RPMI7951 (cell line): ENCODE results near the gene TSNAXIP1. TPM values are rescaled to one million over a fixed set of nuclear protein-coding genes. Genes with fewer than 3 reads are reported as not detected.

ENCODE experiments used
- DNase-seq: peaks from one replicate; pipeline ENCODE4 v3.0.0-alpha.2; 2012; ENCODE audit warnings: low read depth
- total RNA-seq: library from RNA; depleted of rRNA; stranded (reverse); fragments of >200 nt; shearing (Covaris generic); gene quantifications from 2 replicates; pipeline ENCODE4 v1.2.3, GENCODE V29; 2014

The TSNAXIP1 gene
- total RNA-seq, 1 experiment from 2014 or later = not detected

DNA sequence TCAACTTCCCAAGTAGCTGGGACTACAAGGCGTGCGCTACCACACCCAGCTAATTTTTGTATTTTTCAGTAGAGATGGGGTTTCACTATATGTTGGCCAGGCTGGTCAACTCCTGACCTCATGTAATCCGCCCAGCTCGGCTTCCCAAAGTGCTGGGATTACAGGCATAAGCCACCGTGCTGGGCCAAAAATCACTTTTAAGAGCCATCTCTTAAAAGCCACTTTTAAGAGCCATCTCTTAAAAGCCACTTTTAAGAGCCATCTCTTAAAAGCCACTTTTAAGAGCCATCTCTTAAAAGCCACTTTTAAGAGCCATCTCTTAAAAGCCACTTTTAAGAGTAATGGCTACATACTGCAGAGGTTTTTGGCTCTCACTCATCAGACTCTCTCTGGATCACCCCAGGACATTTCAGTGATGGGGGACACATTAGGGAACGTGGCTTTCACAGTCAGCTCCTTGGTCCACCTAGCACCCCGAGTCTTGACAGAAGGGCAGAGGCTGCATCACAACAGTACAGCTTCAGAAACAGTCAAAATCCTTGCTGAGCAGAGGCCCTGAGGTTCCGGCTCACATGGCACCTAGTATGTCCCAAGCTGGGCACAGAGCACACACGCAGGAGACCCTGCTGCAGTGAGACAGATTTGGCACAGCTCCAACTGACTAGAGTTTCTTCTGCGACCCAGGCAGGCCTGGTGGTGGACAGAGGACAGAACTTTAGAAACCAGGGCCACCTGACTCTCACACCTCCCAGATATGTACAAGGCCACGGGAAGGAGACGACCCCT, 23.9 kb upstream of the TSNAXIP1 start:
- DNase-seq = no peak

DNA sequence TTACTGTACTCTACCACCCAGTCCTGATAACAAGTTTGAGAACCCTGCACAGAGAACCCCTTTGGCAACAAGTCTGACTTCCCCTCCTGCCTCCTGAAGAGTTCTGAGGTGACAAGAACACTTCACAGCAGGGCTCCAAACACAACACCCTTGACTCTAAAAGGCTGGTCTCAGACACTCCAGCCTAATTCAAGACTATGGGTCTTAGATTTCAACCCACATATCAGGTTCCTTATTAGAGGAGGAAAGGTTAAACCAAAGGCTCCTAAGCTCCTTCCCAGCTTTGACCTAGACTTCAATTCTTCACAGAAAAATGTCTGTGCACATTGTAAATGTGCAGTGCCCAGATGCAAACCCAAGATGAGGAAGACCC, 23.4 kb upstream of the TSNAXIP1 start:
- DNase-seq = no peak

GRCh38 chr16:67786491-67786890, 20.2 kb upstream of the TSNAXIP1 start:
- DNase-seq = no peak

DNA sequence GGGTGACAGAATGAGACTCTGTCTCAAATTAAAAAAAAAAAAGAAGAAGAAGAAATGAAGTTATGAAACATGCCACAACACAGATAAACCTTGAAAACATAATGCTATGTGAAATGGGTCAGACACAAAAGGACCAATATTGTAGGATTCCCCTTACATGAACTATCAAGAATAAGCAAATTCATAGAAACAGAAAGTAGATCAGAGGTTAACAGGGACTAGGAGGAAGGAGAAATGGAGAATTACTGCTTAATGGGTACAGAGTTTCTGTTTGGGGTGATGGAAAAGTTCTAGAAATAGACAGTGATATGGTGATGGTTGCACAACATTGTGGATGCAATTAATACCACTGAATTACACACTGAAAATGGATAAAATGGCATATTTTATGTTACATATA, 16.6 kb upstream of the TSNAXIP1 start:
- no peak for DNase-seq

DNA sequence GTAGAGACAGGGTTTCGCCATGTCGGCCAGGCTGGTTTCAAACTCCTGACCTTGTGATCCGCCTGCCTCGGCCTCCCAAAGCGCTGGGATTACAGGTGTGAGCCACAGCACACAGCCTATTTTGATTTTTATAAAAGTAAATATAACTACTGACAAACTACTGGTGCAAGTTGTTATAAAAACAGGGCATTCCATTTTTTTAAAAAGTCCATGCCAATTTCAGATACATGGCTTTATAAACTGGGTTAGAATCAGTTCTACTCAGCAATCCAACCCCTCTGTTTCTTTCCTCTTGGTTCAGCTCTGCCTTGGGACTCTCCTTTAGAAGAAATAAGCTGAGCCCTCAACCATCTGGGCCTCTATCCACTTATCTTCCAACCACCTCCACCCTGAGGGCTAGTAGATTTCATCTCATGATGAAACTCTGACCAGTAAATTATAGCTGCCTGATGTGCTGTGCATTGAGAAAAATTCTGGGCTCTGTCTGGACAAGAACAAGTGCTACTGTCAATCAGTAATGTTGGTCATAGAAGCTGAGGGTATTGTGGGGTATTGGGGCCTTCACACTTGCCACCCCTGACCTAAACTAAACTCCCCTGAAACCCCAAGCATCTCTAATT, 10.5 kb upstream of the TSNAXIP1 start:
- DNase-seq = no peak

GRCh38 chr16:67800338-67800926, 6.3 kb upstream of the TSNAXIP1 start:
- DNase-seq = no peak

- no peak for DNase-seq
Observed at GRCh38 chr16:67801241-67801640, 5.4 kb upstream of the TSNAXIP1 start.

- no peak for DNase-seq
Observed at GRCh38 chr16:67801883-67802282, 4.8 kb upstream of the TSNAXIP1 start.

- DNase-seq = no peak
Observed at GRCh38 chr16:67803894-67804293, 2.8 kb upstream of the TSNAXIP1 start.

DNA sequence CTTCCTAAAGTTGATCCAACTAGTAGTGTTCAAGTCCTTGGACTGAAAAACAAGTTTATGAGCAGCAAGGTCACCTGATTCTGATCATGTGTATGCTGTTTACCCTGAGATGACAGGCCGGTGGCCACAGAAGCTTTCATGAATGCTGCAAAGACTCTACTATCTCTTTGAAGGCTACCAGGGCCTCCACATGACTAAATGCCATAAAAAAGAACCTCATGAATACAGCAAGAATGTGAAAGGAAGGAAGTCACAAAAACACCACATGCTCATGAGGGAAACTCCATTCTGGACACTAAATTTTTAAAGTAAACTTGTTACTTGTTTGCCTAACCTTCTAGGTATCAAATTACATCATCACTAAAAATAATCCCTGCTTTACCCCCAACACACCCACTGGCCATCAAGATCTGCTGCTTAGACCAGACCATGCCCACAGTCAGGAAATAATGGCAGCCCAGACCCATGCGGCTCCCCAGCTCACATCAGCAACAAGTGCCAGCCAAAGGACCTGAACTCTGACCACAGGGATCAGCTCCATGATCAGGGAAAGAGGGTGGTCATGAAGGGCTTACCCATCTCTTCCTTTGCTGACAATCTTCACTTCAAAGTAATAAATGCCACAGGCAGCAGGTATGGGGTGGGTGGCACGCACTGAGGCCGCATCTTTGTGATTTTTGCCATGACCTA, 1.7 kb upstream of the TSNAXIP1 start:
- DNase-seq = no peak

- DNase-seq = no peak
Observed at GRCh38 chr16:67805718-67806427, 816 bp upstream of the TSNAXIP1 start.

GRCh38 chr16:67807148-67807682, 526 bp downstream of the TSNAXIP1 start:
- DNase-seq = no peak

- DNase-seq = no peak
Observed at GRCh38 chr16:67811899-67812298, 5.2 kb downstream of the TSNAXIP1 start.

DNA sequence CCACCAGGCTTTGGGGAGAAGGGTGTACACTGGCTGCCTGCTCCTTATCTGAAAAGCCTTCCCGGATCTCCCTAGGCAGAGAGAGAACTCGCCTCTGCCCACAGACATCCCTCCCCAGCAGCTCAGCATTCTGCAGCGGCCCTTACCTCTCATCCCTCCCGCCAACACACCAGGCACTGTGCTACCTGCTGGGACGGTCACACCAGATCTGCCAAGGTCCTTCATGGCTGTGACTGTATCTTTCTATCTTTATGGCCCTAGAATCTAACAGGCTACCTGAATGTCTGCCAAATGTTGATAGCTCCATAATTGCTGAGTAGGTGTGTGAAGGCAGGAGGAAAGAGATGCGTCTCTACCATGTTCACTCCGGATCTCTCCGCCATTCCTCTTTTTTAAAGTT, 7.9 kb downstream of the TSNAXIP1 start:
- DNase-seq = no peak

GRCh38 chr16:67820608-67821259, 14.0 kb downstream of the TSNAXIP1 start:
- no peak for DNase-seq

DNA sequence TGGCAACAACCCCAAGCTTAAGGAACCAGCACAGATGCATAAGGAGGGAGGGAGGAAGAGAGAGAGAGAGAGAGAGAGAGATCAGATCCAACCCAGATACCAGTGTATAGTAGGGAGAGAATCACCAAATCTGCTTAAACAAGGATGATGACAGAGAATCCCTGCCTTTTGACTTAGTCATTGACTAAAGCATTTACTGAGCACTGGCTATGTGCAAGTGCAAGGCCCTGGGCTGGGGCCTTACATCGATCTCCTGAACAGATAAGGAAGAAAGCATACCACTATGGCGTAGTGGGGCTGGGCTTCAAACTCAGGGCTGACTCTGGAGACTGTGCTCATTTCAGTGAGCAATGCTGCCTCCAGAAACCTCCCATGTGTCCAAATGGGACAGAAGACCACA, 15.8 kb downstream of the TSNAXIP1 start:
- no peak for DNase-seq

GRCh38 chr16:67825119-67825518, 18.4 kb downstream of the TSNAXIP1 start:
- no peak for DNase-seq

- no peak for DNase-seq
Observed at GRCh38 chr16:67825906-67826305, 19.2 kb downstream of the TSNAXIP1 start.

GRCh38 chr16:67828651-67829050, 22.0 kb downstream of the TSNAXIP1 start:
- DNase-seq = no peak

GRCh38 chr16:67833030-67833414, 26.3 kb downstream of the TSNAXIP1 start:
- DNase-seq = peak; percentile 66
